Measurements from ENCODE around the gene SLC12A9. TPM values are rescaled to one million over a fixed set of nuclear protein-coding genes. Genes with fewer than 3 reads are reported as not detected.
"Not testable (repeated sequence)": the region's sequence is repeated elsewhere in the genome, so short reads cannot be mapped to it uniquely, and the experiment has no call there.

The SLC12A9 gene
- total and polyA plus RNA-seq, 2 of the 8 experiments (the other 6 are each of a cell fraction or from before 2014, with no cell fraction given): 31.4 to 40.1 TPM

GRCh38 chr7:100806276-100806675 lies 46.2 kb upstream of the SLC12A9 start (continued):
- TF ChIP-seq E2F6 (IDR thresholded peaks at IDR 0.05) (no peak), NANOG (IDR thresholded peaks at IDR 0.05; ENCODE audit: insufficient read depth, low read depth, low read length, poor library complexity, severe bottlenecking) (no peak), CEBPB (IDR thresholded peaks at IDR 0.05; ENCODE audit: low read depth, low read length) (no peak), HDAC2 (IDR thresholded peaks at IDR 0.05; ENCODE audit: borderline replicate concordance in 1 of 2, low read depth in 2 of 2, low read length in 2 of 2) (no peak), KDM4A (IDR thresholded peaks at IDR 0.05; ENCODE audit: low read depth, low read length, severe bottlenecking) (no peak), SP2 (IDR thresholded peaks at IDR 0.05; ENCODE audit: low read length) (no peak), BCL11A (IDR thresholded peaks at IDR 0.05; ENCODE audit: low read depth in 2 of 2, low read length in 2 of 2) (no peak), JUND (IDR thresholded peaks at IDR 0.05; ENCODE audit: low read length) (no peak)

- H3K4me1 ChIP-seq (replicated peaks in 1 of 4; ENCODE audit: control insufficient read depth in 3 of 4, insufficient read depth in 4 of 4, low read length in 3 of 4); H3K79me1 ChIP-seq (ENCODE audit: low read depth, low read length); H3K18ac ChIP-seq (ENCODE audit: extremely low read depth, low read length); H3K27me3 ChIP-seq (replicated peaks in 1 of 4; ENCODE audit: control insufficient read depth in 3 of 4, extremely low read depth in 1 of 4, insufficient read depth in 3 of 4, low read length in 3 of 4); H3K79me2 ChIP-seq (ENCODE audit: control insufficient read depth in 1 of 2, insufficient read depth in 2 of 2, low read length in 2 of 2); H2BK120ac ChIP-seq (replicated peaks; ENCODE audit: low read depth, low read length); H3K56ac ChIP-seq (replicated peaks; ENCODE audit: insufficient read length, low read depth, low read length); DNase-seq (ENCODE audit: low read depth in 1 of 2, low spot score in 2 of 2); H3K4me3 ChIP-seq (ENCODE audit: extremely low read depth in 1 of 4, insufficient read depth in 2 of 4, low read depth in 3 of 4, low read length in 4 of 4); H4K20me1 ChIP-seq (replicated peaks in 1 of 2; ENCODE audit: control insufficient read depth in 1 of 2, insufficient read depth in 2 of 2, low read length in 2 of 2); H4K91ac ChIP-seq (replicated peaks; ENCODE audit: insufficient read length, low read length); H2BK5ac ChIP-seq (ENCODE audit: low read depth, low read length); H2BK15ac ChIP-seq (ENCODE audit: low read length); H3K4me2 ChIP-seq (ENCODE audit: insufficient read depth in 1 of 2, low read depth in 2 of 2, low read length in 2 of 2); H2AFZ ChIP-seq (ENCODE audit: low read length); H3K23ac ChIP-seq (ENCODE audit: insufficient read length); H2BK20ac ChIP-seq (ENCODE audit: low read length); H4K5ac ChIP-seq (ENCODE audit: insufficient read length, low read depth, low read length); H3K14ac ChIP-seq (ENCODE audit: insufficient read length); FAIRE-seq; H3K4ac ChIP-seq (replicated peaks; ENCODE audit: insufficient read length, low read depth, low read length); H4K8ac ChIP-seq (ENCODE audit: extremely low read depth, insufficient read depth, low read length); H3K23me2 ChIP-seq (ENCODE audit: low read depth, low read length); H3K9me3 ChIP-seq (ENCODE audit: insufficient read depth in 2 of 2, low read depth in 1 of 2, low read length in 1 of 2); H2BK12ac ChIP-seq (ENCODE audit: low read depth, low read length); H3K9ac ChIP-seq (replicated peaks in 1 of 4; ENCODE audit: extremely low read depth in 1 of 4, low read depth in 3 of 4, low read length in 3 of 4); H2AK5ac ChIP-seq (ENCODE audit: low read depth, low read length); H3K27ac ChIP-seq (ENCODE audit: low read depth, low read length): not testable (repeated sequence)
- peaks cover 39 to 89% (median 60%) of the 10 kb centered on the region in 4 experiments for H3K36me3 ChIP-seq (ENCODE audit: control insufficient read depth in 2 of 4, insufficient read depth in 4 of 4, low read length in 3 of 4)
- ChIA-PET POLR2A (ENCODE audit: partially characterized antibody) (interaction anchor here (1.1 to 10.3 kb wide), 11 partner anchors 7 to 68 kb away, joined by 3 to 124 read pairs (median 4); partner anchors contain the start of genes EPHB4, SLC12A9 and SRRT), CTCF (ENCODE audit: partially characterized antibody) (interaction anchor here (0.5 to 13.2 kb wide), 13 partner anchors 8 to 270 kb away, joined by 3 to 215 read pairs (median 4); partner anchors contain the start of genes EPHB4 and SLC12A9)
- WGBS, 2 experiments (ENCODE audit: extremely low coverage in 1 of 2, insufficient coverage in 1 of 2, insufficient read length in 1 of 2, insufficient replicate concordance in 2 of 2, low coverage in 1 of 2, low lambda C conversion rate in 2 of 2, missing lambda C conversion rate in 1 of 2): 94% methylated on average over 6 of the region's 6 CpGs; no CpG with 5 or more reads in 1 of the 2 experiments
These were observed 45.6 kb upstream of the SLC12A9 start for GRCh38 chr7:100806883-100807282.
